ENCODE results near the gene ALPK3.
"Not testable (repeated sequence)": the region's sequence is repeated elsewhere in the genome, so short reads cannot be mapped to it uniquely, and the experiment has no call there.

ALPK3 gene

DNA sequence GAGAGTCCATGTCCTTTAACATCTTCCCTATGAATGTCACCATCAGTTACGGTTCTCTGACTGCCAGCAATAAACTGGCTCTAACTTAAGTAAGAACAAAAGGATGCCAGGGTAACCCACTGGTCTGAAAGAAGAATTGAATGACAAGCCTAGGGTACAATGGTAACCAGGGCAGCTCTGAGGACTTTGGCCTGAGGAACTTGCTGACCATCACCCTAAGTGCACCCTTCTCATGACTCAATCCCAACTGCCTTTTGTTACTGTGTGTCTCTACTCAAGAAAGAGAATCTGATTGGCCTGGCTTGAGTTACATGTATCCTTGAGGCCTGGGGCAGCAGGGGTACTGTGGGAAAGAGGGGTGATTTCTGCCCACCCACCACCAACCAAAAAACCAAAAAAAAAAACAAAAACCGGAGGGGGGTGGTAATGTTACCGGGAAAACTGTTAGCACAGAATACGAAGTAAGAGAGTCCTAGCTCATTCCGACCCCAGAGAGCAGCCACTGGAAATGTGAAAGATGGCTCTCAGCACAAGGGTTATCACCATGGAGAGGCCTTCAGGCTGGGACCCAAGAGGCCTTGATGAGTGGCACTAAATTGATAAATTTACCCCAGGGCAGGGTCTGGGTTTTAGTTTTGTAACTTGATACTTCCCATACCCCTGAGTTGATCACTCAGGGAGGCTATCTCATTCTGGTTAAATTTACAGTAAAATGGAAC, 58.0 kb downstream of the ALPK3 start:
- no peak for DNase-seq (ENCODE audit: low read depth in 2 of 2)

DNA sequence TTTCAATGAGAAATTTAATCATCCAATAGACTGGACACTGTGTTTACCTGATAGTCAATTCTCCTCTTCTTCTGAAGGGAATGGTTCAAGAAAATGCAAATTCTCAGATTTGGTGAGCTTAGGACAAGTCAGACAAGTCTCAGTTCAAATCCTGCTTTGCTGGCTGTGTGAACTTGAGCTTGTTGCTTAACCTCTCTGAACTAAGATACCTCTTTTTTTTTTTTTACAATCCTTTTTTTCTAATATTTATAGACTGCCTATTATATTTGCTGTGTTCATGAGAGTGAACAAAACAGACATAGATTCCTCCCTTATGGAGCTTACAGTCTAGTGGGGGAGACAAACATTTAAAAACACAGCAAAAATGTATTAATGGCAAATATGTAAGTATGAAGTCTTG, 59.1 kb downstream of the ALPK3 start:
- DNase-seq (ENCODE audit: low read depth in 2 of 2), result no peak

DNA sequence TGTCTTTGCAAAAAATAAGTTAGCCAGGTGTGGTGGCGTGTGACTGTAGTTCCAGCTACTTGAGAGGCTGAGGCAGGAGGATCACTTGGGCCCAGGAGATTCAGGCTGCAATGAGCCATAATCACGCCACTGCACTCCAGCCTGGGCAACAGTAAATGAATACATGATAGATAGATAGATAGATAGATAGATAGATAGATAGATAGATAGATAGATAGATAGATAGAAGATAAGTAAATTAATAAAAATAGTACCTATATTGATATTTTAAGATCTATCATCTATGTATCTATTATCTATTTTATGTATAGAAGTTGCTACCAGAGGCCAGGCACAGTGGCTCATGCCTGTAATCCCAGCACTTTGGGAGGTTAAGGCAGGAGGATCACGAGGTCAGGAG, 60.5 kb downstream of the ALPK3 start:
- DNase-seq (ENCODE audit: low read depth in 2 of 2), result not testable (repeated sequence)

DNA sequence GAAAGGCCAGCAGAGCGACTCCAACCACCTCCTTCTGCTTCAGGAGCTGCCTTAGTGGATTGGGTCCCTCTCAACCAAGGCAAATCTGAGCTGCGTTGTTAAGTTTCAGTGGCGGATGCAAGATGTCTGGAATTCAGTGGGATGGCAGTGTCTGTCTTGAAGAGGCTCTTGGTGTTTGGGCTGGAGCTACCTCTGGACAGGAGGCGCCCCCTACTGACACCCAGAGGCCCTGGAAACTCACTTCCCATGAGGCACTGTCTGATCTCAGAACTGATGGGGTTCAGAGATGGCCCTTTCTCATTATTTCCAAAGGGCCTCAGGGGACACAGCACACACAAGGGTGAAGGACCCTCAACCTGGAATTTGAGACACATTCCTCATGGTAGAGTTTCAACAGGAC, 61.3 kb downstream of the ALPK3 start:
- peak; percentile 50 to 55 for DNase-seq (ENCODE audit: low read depth in 2 of 2)

DNA sequence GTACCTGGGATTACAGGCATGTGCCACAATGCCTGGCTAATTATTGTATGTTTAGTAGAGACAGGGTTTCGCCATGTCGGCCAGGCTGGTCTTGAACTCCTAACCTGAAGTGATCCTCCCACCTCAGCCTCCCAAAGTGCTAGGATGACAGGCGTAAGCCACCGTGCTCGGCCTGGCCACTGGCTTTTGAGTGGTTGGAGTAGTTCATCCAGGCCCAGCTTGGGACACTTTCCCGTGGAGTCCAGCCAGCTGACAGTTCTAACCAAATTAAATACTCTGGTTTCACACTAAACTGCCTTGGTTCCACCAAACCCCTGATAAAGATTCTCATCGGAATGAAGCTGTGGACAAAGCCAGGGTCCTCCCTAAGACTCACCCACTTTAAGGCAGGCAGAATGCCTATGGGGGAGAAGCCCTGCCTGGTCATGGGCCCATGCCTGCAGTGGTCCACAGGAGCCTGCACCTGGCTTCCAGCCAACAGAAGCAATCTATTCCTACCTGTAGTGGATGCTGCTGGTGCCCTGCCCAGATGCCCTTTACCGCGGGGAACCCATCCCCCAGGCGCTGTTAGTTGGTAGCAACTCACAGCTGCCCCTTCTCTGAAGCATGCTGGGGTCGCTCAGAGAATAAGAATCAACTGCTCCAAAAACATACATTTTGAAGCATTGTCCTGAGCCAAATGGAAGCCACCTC, 62.1 kb downstream of the ALPK3 start:
- no peak for DNase-seq (ENCODE audit: low read depth in 2 of 2)

DNA sequence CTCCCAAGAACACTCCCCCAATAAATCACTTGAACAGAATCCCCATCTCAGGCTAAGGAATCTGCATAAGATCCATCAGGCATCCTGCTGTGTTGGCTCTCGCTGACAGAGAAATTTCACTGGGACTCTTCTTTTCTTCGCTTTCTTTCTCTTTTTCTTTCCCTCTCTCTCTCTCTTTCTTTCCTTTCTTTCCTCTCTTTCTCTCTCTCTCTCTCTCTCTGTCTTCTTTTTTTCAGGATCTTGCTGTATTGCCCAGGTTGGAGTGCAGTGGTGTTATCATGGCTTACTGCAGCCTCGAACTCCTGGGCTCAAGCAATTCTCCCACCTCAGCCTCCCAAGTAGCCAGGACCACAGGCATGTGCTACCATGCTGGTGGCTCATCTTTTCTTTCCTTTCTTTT, 62.9 kb downstream of the ALPK3 start:
- DNase-seq (ENCODE audit: low read depth in 2 of 2), result no peak

DNA sequence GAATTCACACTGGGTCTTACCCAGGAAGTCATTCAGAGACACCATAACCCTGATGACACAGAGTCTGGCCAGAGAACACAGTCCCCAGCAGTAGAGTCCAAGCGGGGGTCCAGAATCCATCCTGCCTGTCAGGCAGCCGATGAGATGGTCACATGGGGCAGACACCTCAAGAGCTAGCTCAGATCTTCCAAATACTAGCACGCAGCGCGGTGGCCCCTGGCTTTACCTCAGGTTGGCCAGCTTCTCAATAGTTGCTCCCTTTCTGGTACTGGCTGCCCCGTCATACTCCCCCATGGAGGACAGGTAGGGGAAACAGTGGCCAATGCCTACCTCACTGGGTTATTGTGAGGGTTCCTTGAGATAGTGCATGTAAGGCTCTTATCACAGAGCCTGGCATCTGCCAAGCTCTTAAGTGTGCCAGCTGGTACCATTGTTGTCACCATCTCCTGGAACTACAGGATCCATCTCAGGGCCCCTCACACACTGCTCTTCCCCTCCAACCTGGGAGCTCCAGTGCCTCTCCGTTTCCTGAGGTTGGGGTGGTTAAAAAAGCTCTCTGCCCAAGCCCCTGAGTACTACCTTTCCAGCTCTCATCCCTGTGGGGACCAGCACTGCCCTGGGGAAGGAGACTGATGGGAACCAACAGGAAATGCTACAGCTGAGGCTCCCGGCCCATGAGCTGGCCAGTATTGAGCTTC, 63.8 kb downstream of the ALPK3 start:
- DNase-seq (ENCODE audit: low read depth in 2 of 2), result no peak

DNA sequence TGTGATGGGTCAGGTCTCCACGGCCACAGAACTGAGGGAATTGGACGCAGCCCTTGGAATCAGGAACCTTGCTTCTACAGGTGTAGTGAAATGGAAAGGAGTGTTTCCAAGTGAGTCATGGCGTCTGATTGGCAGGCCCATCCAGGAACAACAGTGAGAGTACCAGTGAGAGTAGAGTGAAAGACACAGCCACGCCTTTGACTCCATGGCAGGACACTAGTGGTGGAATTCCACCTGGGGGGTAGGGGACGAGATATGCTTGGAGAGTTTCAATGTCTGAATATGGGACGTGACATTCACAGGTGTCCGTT, 64.3 kb downstream of the ALPK3 start:
- DNase-seq (ENCODE audit: low read depth in 2 of 2), result no peak

DNA sequence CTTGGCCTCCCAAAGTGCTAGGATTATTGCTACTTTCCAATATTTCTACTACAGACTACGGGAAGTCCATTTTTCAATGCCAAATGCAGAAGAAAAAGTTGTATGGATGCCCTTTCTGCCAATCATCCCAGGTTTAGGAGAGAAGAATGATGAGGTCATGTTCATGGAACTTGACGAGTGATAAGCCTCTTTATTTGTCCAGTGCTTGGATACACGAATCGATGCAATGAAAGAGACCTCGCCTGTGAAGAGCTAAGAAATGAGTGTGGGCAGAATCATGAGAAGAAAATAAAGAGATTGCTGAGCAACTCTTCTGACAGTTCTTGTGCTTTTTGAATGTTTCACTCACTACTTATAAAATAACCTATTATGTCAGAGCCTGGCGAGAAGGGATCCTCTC, 66.3 kb downstream of the ALPK3 start:
- DNase-seq (ENCODE audit: low read depth in 2 of 2), result no peak

DNA sequence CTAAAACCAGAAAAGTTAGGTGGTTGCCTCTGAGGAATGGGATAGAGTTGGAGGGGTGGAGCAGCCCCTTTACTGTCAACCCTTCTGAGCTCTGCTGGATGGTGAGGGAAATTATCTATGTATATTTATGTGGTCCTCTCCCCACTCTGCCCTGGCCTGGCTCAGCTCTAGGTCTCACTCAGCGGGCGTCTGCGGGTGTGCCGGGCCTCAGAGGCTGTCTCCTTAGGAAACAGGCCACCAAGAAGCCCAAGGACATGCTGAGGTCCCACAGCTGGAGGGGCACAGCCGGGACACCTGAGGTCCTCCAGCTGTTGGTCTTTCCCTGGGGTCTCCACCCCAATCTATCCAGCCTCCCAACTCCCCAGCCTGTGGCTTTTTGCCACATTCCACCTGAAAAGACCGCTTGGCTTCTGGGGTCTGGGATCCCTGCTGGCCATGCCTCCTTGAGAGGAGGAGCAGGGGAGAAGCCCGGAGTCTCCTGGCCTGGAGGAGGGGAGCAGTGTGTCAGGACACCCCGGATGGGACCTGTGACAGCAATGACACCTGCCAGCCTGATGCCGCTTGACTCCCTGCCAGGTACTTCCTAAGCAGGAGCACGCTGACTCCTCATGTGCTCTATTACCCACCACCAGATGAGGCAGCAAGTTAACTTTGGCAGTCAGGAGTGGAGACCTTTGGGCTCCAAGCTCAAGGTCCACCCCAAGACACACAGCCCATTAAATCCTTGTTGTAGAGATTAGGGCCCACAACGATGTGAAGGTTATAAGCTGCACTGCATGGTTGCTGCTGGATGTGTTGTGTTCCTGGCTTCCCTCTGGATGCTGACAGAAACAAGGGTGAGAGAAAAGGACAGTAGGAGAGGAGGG, 67.0 kb downstream of the ALPK3 start, which contains the start of gene SLC28A1:
Gene SLC28A1, plus strand, starts transcription at position 747 of the 866 bp plus-strand sequence. CDS start 3,099 bp downstream, outside the sequence.
- DNase-seq (ENCODE audit: low read depth in 2 of 2), result no peak

DNA sequence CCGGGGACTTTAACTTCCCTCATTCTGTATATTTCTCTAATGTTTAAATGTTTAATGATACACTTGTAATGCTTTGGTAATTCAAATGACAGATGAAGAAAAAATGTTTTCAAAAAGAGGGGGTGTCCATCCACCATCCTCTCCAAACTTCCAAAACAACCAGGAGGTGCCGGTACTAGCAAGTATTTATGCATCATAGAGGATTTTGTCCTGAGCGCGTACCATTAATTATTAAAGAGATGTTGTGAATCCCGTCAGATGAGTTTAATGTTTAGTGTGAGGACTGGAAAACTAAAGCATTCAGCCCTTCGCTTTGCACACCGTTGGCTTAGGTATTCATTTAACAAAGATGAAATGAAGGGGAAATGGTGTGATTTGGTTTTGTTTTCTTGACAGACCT, 68.6 kb downstream of the ALPK3 start:
- DNase-seq (ENCODE audit: low read depth in 2 of 2), result no peak

DNA sequence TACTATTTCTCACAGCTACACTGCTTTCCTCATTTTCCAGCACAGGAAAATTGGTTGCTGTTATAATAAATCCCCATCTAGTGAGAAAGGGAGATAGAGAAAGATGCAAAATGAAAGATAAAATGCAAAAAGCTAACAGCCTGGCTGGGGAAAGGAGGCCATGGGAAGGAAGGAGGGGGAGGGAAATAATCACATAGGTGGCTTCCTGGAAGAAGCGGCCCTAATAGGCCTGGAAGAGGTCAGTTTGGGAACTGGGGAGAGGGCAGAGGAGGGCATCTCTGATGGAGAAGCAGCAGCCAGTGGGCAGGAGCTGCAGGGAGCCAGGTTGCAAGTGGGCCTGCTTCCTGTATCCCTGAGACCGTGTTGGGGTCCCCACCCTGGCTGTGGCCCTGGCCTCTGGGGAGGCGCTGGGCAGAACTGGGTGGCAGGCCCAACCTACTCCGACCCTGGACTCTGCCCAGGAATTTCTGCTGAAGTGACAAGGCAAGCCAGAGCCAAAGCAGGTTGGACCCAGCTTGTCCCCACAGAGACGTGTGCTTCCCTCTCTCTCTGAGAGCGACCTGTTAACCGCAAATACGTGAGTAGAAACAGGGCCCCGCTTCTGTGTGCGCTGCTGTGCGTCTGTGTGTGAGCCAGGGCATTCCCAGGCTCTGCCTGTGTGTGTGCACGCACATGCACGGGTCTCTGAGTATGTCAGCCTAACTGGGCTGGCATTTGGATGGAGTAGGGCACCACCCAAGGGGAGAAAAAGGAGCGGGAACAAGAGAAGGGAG, 69.2 kb downstream of the ALPK3 start:
- no peak for DNase-seq (ENCODE audit: low read depth in 2 of 2)

DNA sequence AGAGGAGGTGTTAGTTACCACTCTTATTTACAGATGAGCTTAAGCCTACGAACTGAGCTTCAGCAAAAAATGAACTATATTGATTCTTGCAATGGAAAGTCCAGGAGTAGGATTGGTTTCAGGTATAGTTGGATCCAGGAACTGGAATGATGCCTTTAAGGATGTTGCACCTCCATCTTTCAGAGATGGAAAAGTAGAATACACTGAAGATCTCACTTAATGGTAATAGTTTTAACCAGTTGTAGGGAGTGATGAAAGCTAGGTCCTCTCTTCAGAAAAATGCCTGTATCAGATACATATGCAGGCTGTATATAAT, 69.8 kb downstream of the ALPK3 start:
- no peak for DNase-seq (ENCODE audit: low read depth in 2 of 2)

DNA sequence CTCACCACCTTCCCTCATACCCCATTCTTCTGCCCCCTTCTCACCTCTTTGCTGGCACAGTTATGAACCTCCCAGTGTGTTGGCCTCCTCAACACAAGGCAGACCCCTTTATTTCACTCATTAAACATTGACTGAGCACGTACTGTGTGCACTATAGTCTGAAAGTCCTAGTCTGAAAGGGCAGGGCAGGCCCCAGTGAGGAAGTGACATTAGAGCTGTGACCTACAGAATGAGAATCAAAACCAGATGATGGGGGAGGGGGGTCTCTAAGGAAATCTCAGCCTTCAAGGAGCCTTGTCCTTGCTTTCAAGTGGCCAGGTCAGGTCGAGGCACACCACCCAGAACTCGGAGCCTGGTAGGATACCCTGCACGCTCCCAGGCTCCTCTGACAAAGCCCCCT, 70.8 kb downstream of the ALPK3 start:
- no peak for DNase-seq (ENCODE audit: low read depth in 2 of 2)

DNA sequence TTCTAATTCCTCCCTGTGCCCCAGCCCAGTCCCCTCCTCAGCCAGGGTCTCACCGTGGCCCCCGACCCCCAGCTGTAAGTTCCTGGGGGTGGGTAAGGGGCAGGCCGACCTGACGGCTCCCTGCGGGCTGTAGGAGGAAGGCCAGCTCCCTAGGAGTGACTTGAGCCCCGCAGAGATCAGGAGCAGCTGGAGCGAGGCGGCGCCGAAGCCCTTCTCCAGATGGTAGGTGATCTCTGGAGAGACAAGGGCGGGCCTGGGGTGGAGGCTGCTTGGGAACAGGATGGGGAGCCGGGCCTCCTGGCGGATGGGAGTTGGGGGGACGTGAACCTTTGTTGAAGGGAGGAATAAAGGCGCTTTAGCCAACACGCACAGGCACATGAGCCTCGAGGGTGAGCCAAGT, 71.5 kb downstream of the ALPK3 start:
- no peak for DNase-seq (ENCODE audit: low read depth in 2 of 2)

DNA sequence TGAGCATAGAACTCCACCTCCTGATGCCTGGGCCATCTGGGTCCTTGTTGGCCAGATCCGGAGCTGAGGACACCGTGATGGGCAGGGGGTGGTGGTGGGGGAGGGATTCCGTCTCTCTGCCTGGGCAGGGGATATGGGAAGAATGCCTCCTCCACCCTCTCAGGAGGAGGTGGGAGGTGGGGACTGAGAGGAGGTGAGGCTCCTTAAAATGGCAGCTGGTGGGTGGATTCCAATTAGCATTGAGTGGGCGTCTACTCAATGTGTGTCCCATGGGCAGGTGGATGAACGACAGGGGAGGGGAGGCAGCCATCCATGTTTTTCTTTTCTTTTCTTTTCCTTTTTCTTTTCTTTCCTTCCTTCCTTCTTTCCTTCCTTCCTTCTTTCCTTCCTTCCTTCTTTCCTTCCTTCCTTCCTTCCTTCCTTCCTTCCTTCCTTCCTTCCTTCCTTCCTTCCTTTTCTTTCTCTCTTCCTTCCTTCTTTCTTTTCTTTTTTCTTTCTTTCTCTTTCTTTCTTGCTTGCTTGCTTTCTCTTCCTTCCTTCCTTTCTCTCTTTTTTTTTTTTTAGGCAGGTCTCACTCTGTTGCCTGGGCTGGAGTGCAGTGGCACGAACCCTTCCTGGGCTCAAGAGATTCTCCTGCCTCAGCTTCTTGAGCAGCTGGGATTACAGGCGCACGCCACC, 72.3 kb downstream of the ALPK3 start:
- no peak for DNase-seq (ENCODE audit: low read depth in 2 of 2)

DNA sequence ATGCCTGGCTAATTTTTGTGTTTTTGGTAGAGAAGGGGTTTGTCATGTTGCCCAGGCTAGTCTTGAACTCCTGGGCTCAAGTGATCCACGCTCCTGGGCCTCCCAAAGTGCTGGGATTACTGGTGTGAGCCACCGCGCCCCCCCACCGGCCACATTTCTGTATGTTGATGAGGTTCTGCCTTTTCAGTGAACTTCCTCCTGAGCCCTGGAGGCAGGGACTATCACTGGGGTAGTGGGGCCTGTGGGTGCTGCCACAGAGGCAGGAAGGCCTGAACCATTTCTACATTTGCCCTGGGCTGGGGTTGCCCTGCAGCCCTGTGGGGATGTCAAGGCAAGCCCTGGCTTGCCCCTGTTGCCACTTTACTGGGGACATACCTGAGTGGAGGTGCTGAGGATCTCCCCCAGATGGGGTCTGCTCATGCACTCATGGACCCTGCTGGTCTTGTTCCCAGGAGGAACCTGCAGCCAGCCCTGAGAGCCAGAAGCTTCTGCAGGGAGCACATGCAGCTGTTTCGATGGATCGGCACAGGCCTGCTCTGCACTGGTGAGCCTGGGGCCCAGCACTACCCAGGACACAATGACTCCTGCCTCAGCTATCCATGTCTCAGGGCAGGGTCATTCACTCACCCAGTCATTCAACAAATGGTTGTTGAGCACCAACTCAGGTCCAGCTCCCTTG, 73.0 kb downstream of the ALPK3 start:
- DNase-seq (ENCODE audit: low read depth in 2 of 2), result no peak

DNA sequence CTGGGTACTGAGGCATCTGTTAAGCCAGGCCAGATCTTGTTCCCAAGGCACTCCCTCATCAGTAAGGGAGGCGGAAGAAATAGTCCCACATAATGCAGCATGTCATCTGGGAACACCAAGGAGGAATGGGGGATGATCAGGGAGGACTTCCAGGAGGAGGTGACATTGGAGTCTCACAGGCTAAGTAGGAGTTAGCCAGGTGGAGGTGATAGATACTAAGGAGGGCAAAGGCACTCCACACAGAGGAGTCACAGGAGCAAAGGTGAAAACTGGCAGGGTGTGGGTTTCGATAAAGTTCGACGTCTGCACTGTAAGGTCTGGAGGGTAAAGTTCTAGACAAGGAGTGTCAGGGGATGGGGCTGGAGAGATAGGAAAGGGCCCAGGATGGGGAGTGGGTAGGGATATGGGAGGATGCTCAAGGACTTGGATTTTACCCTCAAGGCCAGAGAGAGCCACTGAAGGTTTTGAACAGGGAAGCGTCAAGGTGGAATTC, 73.6 kb downstream of the ALPK3 start:
- DNase-seq (ENCODE audit: low read depth in 2 of 2), result no peak

DNA sequence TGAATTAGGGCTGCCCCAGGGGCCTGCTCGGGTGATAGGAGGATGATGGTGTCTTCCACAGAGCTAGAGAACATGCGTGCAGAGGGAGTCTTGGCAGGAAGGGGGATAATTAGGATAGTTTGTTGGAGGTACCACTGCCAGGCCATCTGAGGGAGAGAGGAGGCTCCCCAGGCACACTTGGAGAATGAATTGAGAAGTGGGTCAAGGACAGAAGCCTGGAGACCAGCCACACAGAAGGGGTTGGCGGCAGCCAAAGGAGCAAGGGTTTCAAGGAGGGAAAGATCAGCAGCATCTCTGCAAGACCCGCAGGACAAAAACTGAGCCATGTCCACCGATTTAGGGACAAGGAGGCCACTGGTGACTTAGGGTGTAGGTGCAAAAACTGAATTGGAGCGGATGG, 74.2 kb downstream of the ALPK3 start:
- no peak for DNase-seq (ENCODE audit: low read depth in 2 of 2)

DNA sequence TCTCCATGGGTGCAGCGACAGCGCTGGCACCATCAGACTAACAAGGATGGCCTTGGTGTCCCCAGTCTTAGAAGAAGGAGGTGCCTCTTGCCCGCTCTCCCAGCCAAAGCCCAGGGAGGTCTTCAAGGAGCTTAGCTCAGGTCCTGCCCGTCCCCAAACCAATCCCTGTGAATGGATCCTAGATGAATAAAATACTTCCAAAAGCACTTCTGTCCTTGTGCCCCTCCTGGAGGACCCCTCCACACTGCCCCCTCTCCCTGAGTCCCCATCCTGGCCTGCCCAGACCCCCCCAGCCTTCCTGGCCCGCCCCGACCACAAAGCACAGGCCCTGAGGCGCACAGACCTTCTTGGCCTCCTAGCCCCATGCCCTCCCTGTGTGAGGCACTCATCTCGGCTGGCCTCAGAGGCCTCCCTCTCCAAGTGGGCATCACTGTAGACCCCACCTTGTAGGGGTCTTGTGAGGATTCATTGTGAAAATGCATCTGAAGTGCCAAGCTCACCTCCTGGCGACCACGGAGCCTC, 75.7 kb downstream of the ALPK3 start:
- DNase-seq (ENCODE audit: low read depth in 2 of 2), result no peak

Data from stimulated activated CD4-positive, alpha-beta T cell treated with anti-CD3 and anti-CD28 coated beads, Interleukin-4, amount 100 ng/mL, for 48 hours (primary cell).